Measurements from ENCODE around the gene NCKAP5.

NCKAP5 gene

GRCh38 chr2:133286326-133286922 is 281.8 kb downstream of the NCKAP5 start:
- no peak for DNase-seq (ENCODE audit: low read depth in 4 of 4, low spot score in 1 of 4)

- DNase-seq (ENCODE audit: low read depth in 4 of 4, low spot score in 1 of 4) = no peak
Observed at GRCh38 chr2:133273031-133273430, 295.2 kb downstream of the NCKAP5 start.

GRCh38 chr2:133271105-133271504 is 297.2 kb downstream of the NCKAP5 start:
- DNase-seq (ENCODE audit: low read depth in 4 of 4, low spot score in 1 of 4) = no peak

- DNase-seq (ENCODE audit: low read depth in 4 of 4, low spot score in 1 of 4) = no peak
Observed at GRCh38 chr2:133270550-133270949, 297.7 kb downstream of the NCKAP5 start.

- DNase-seq (ENCODE audit: low read depth in 4 of 4, low spot score in 1 of 4) = no peak
Observed at GRCh38 chr2:133266926-133267590, 301.2 kb downstream of the NCKAP5 start.

- no peak for DNase-seq (ENCODE audit: low read depth in 4 of 4, low spot score in 1 of 4)
Observed at GRCh38 chr2:133266041-133266925, 302.0 kb downstream of the NCKAP5 start.

- no peak for DNase-seq (ENCODE audit: low read depth in 4 of 4, low spot score in 1 of 4)
Observed at GRCh38 chr2:133265432-133265949, 302.8 kb downstream of the NCKAP5 start.

- no peak for DNase-seq (ENCODE audit: low read depth in 4 of 4, low spot score in 1 of 4)
Observed at GRCh38 chr2:133264989-133265401, 303.3 kb downstream of the NCKAP5 start.

- no peak for DNase-seq (ENCODE audit: low read depth in 4 of 4, low spot score in 1 of 4)
Observed at GRCh38 chr2:133262893-133263292, 305.4 kb downstream of the NCKAP5 start.

GRCh38 chr2:133255360-133255759 is 312.9 kb downstream of the NCKAP5 start:
- DNase-seq (ENCODE audit: low read depth in 4 of 4, low spot score in 1 of 4) = no peak

GRCh38 chr2:133253793-133254192 is 314.5 kb downstream of the NCKAP5 start:
- no peak for DNase-seq (ENCODE audit: low read depth in 4 of 4, low spot score in 1 of 4)

GRCh38 chr2:133252780-133253355 is 315.4 kb downstream of the NCKAP5 start:
- no peak for DNase-seq (ENCODE audit: low read depth in 4 of 4, low spot score in 1 of 4)

GRCh38 chr2:133249362-133249761 is 318.9 kb downstream of the NCKAP5 start:
- no peak for DNase-seq (ENCODE audit: low read depth in 4 of 4, low spot score in 1 of 4)

GRCh38 chr2:133248264-133248663 is 320.0 kb downstream of the NCKAP5 start:
- no peak for DNase-seq (ENCODE audit: low read depth in 4 of 4, low spot score in 1 of 4)

- no peak for DNase-seq (ENCODE audit: low read depth in 4 of 4, low spot score in 1 of 4)
Observed at GRCh38 chr2:133247631-133248030, 320.6 kb downstream of the NCKAP5 start.

GRCh38 chr2:133241224-133241571 is 327.1 kb downstream of the NCKAP5 start:
- DNase-seq (ENCODE audit: low read depth in 4 of 4, low spot score in 1 of 4) = no peak

- no peak for DNase-seq (ENCODE audit: low read depth in 4 of 4, low spot score in 1 of 4)
Observed at GRCh38 chr2:133240491-133241223, 327.6 kb downstream of the NCKAP5 start.

GRCh38 chr2:133235968-133236367 is 332.3 kb downstream of the NCKAP5 start:
- no peak for DNase-seq (ENCODE audit: low read depth in 4 of 4, low spot score in 1 of 4)

GRCh38 chr2:133232556-133232955 is 335.7 kb downstream of the NCKAP5 start:
- DNase-seq (ENCODE audit: low read depth in 4 of 4, low spot score in 1 of 4) = no peak

- DNase-seq (ENCODE audit: low read depth in 4 of 4, low spot score in 1 of 4) = no peak
Observed at GRCh38 chr2:133231264-133231663, 337.0 kb downstream of the NCKAP5 start.

GRCh38 chr2:133229974-133230373 is 338.3 kb downstream of the NCKAP5 start:
- DNase-seq (ENCODE audit: low read depth in 4 of 4, low spot score in 1 of 4) = no peak
